Activated CD4-positive, alpha-beta T cell treated with anti-CD3 and anti-CD28 coated beads for 4 hours (primary cell): ENCODE measurements around the gene FSIP1.
A peak's percentile ranks its signal among the peaks of the same experiment; 100 is the strongest.

ENCODE experiments used
- DNase-seq, 2 donors: peaks; one replicate each; pipeline ENCODE4 v3.0.0-alpha.2; 2020

The FSIP1 gene

DNA sequence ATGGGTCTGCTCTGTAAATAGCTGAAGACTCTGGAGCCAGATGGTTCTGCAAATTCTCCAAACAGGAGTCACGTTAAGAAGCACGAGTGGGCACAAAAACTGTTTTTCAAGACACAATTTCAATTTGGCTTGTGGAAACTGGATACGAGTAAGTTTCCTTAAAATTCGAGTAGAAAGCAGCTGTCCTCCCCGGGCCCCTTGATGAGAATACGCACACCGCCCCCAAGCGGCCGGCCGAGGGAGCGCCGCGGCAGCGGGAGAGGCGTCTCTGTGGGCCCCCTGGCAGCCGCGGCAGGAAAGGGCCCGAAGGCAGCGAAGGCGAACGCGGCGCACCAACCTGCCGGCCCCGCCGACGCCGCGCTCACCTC lies 202.5 kb downstream of the FSIP1 start:
- DNase-seq, result peak; percentile 73 to 82

DNA sequence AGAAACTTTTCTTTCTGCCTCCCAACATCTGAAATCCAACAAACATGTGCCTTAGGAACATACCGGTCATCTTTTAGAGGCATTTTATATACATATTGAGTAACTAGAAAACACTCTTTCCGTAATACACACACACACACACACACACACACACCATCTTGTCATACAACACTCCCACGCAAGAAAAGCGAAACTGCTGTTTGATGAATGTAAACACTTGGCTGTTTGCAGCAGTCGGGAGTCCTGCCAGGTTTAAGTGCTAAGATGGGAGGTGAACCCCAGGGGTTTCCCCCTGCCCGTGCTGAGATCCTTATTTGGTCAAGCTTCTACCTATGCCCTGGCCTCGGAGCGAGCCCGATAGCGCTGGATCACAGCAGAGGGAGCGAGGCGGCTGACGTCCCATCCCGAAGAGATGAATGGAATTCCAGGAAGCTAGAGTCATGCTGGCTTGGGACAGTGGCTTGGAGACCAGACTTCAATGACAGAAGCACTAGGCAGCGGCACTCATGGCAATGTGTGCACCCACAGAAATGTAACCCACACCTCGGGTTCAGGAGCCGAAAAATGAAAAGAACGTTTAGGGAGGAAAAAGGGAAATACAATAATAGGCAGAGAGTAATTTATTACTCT lies 203.0 kb downstream of the FSIP1 start:
- DNase-seq, result no peak

DNA sequence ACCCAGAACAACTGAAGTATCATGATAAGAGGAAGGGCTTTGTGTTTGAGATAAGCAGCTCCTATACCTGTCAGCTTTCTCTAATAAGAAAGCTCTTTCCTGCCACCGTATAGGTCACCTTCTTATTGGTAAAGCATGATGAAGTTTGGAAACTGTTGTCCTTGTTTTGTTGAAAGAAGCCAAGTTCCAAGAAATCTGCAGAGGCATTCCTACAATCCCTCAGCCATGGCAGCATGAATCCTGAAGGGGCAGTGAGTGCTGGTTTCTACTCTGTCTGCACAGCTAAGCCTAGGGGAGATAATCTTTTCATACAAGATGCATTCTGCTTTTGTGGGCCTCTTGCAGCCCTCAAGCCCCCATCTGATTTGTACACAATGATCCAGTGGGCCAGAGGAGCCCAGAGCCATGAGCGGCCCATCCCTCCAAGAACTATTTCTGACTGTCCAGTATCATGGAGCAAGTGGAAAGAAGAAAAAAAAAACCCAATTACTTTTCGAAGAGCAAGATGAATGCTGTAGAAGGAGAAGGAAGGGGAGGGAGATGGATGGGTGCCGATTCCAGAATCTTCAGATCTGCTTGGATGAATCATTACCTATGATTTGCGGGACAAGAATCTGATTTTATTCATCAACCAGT lies 203.7 kb downstream of the FSIP1 start:
- no peak for DNase-seq

DNA sequence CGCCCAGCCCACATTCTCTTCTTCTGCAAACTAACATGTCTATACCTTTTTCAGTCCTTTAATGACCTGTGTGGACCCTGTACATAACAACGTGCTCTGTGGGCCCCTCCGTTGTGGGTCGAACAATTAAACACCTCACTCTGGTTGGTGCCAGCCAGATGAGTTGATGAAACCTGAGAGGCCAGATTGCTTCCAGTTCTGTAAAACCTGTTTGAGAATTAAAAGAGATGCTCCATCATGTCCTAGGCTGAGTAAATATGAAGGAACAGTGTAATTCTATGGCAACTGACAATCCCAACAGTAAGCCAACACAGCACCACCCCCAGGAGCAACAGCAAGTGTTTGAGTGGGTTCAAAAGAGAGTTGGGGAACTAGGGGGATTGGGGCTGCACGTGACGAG lies 207.5 kb downstream of the FSIP1 start:
- no peak for DNase-seq

DNA sequence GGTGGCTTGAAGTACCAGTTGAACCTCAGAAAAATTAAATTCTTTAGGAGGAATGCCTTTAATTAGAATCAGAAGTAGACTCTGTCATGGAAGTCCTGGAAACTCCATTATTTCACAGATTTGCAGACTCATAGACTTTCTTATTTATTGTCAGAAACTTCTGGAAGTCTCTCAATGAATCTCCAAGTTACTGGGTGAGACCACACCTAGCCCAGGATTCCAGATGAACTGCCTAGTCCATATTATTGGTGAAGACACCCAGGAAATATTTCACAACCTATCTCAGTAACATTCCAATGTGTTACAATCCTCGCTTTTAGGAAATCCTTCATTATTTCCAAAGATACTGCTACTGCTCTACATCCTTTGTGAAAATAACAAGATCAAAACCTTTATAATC lies 208.2 kb downstream of the FSIP1 start:
- no peak for DNase-seq

DNA sequence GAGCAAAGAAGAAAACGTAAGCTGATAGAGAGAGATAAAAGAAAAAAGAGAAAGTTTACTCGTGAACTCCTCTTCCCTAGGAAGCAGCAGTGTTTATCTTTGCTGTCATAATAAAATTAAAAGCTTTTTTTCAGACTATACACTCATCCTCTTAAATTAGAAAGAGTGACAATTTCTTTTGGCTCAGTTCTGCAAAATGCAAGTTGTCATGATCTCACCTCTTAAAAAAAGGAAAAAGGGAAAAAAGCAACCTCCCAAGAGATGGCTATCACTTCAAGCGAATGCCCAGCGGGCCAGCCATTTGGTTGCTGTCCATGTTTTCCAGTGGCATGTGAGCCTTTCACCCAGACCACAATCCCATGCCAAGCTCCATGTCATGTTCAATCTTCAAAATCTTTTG lies 208.8 kb downstream of the FSIP1 start:
- no peak for DNase-seq

DNA sequence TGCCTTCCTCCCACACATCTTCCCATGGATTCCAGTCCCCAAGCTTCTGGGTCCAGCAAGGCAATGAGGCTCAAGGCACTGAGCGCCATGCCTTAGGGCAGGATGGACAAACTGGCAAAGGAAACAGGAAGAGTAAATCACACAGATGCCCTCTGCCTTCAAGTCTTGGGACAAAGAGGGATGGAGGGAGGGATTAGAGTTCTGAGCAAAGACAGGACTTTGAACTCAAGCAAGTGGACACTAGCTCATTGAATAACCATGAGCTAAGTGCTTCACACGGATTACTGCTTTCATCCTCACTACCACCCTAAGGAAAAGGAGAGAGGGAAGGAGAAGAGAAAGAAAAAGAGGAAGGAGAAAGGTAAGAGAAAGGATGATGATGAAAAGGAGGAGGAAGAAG lies 209.4 kb downstream of the FSIP1 start:
- no peak for DNase-seq

DNA sequence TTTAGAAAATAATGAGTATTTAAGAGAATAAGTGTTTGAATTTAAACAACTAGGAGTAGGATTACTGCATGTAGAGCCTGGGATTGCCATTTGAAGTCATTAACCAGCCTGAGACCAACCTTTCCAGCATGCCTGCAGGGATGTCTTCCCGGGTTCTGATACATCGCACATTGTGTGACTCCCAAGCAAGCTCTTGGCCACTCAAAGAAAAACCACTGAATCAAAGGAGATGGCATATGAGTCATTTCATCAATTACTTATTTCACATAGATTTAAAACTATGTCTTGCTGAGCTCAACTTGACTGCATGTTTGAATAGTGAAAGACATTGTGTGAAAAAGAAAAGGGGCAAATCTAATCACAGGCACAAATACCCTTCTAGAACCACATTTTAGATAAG lies 216.8 kb downstream of the FSIP1 start:
- no peak for DNase-seq

DNA sequence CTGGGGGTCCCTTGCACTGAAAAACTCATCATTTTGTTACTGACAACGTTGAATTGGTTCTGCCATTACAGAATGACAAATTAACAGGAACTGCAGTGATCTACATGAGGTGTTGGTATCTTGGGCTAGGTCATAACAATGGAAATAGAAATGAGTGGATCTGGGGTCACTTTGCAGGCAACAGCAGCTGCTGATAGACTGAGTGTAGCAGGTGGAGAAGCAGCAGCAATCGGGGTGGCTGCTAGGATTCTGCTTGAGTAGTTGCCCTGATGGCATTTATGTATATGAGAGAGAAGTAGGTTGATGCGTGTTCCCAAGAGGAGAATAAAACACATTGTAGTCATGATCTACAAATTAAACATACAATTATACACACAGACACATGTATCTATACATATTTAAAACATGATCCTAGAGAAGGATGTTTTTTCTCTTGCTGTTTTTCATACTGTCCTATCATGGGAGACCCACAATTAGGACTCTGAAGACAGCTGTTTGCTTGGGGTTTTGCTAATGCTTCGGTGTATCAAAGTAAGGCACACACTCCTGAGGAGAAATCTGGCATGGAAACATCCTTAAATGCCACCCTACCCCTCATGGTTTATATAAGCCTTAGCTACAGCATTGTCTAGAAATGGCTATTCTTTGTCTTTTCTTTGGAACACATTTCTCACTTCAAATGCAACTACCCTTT lies 217.5 kb downstream of the FSIP1 start:
- DNase-seq, result no peak

DNA sequence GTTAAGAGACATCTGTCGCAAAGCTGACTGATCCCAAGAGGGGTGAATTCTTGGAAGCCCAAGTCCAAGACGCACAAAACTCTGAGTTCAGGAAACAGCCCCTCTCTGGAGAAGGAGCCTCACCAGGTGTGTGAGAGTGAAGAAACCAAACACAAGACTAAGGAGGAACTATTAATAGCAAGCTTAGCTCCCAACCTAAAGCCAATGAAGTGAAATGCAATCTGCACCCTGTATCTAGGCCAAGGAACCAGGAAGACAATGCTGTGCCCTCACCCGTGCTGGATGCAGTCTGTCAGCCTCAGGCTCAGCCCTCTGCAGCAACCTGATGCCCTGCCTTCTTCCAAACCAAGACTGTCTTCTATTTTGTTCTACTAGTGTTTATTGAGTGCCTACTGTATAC lies 224.2 kb downstream of the FSIP1 start:
- no peak for DNase-seq

DNA sequence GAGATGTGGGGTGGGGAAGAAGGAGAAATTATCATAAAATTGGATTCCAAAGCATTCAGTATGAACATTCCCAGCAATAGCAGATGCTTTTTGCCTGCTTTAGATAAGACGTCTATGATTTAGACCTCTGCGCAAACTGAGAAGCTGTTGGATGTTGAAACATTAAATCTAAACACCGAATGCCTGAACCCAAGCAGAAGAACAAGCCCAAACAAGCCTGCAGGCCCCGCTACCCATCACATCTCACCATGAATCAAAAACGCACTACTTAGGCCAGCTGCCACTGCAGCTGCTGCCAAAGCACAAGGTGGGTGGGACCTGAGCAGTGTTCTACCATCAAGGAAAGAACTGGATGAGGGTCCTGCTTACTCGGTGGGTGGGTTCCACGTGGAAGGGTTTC lies 226.2 kb downstream of the FSIP1 start:
- no peak for DNase-seq

DNA sequence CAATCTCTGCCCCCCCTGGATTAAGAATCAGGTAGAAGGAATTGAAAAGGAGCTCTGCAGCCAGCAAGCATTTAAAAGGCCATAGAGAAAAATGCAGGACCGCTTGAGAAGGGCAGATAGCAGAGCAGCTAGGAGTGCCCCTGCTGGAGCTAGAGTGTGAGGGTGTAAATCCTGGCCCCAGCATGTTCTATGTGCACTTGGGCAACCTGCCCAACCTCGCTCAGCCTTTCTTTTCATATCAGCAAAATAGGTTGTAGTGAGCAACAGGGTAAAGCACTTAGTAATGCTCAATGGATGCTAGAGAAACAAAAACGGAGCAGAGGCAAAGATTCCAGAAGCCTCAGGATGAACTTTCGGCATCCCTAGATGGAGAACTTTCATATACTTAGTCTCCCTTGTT lies 226.8 kb downstream of the FSIP1 start:
- no peak for DNase-seq

DNA sequence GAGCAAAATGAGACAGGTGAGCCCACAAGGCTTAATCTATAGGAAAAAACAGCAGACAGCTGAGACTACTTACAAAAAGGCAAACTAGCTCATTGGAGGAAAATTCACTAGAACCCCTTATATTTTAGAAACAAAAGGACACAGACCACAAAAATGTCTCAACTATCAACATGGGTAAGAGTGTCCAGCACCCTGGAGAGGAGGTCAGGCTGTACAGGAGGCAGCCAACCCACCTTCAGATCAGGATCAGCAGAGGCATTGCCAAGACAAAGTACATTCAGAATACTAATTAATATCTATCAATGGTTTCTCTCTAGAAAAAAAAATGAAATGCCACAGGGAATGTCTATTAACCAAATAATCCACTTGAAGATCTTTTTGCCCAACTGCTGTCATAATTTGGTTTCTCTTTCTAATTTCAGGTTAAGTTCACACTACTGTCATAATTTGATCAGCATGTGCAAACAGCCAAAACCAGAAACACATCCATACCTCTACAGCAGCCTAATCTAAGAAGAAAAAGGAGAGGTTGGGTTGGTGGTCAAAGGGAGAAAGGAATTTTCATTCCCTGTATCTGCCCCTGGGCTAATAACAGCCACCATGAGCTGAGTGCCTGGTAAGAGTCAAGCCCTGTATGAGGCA lies 227.8 kb downstream of the FSIP1 start:
- no peak for DNase-seq

DNA sequence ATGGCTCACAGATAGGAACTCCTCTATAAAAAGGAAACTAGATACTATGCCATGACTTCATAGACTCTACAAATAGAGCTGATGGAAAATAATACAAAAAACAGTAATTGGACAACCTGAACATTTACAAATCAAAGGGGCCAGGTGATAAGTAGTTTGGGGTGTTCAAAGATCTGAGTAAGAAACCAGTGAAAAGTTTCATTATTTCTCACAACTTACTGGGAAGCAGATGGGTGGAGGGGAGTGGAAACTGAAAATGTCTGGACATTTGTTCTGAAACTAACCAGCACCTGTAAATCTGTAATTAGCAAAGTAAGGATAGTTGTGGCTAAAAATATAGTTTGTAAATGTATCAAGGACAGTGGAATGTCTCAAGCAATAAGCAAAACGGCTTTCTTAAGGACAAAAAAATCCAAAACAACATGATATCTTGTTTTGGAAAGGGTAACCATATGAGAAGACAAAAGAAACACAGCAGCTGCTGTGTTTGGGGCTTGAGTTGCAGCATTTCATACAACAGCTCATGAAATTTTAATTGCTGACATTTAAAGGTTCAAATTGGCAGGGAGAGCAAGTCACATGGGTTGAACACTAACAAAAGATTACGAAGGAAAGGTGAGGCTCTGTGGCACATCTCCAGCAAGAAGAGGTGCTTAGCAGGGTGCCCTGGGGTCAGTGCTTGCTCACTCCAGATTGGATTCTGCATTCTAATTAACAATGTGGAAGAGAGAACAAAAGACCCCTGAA lies 228.5 kb downstream of the FSIP1 start:
- no peak for DNase-seq

DNA sequence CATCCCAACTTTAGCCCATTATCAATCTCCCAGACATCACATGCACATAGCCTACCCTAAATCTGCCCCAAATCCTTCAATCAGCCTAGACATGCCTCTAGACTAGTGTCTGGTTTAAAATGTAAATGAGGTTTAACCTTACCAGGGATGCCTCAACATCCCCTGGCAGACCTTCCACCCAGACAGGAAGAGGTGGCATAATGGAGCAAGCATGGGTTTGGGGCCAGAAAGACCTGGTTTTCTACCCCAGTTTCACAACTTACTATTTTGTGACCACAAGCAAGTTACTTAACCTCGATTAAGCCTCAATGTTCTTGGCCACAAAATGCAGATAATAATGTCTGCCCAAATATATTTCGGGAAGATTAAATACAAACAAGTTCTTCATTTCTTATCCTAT lies 230.1 kb downstream of the FSIP1 start:
- DNase-seq, result no peak

DNA sequence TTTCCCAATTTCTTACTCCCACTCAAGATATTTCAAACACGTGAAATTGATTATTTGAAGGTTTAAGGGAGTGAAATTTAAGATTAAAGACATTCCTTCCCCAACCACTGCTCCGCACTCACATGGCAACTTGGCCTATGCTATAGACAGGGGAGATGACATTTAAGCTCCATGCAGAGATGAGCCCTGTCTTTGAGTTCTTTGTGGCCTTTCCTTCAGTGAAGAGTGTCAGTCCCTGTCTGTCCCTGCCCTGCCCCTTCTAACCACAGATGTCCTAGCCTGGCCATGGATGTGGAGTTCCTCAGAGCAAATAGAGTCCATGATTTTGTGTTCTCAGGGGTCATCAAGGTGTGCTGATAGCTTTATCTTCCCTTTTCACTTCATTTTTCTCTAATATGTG lies 231.2 kb downstream of the FSIP1 start:
- no peak for DNase-seq
